CD14-positive monocyte (primary cell): ENCODE measurements around the gene PLEKHG2. TPM values are rescaled to one million over a fixed set of nuclear protein-coding genes. Genes with fewer than 3 reads are reported as not detected.

ENCODE experiments used
- DNase-seq, 3 donors: peaks; one replicate each; pipeline ENCODE4 v3.0.0-alpha.2; 2011 to 2022
- H2AFZ ChIP-seq: 2 replicates; pipeline ENCODE4 v1.6.0; 2012; ENCODE audit warnings: mild to moderate bottlenecking, low read depth, low read length, inconsistent platforms; ENCODE audit not compliant: insufficient read depth, poor library complexity, severe bottlenecking
- H3K27ac ChIP-seq, 2 donors: 1 replicate in 1 of 2; 2 replicates in 1 of 2; pipeline ENCODE4 v1.5.1; 2012 to 2013; ENCODE audit warnings: low read length in 2 of 2, control low read depth in 1 of 2, inconsistent platforms in 1 of 2, low read depth in 1 of 2, mild to moderate bottlenecking in 1 of 2
- H3K27me3 ChIP-seq, 2 donors: one replicate each; pipeline versions ENCODE4 v1.6.0 to v1.6.1; 2011 to 2013; ENCODE audit warnings: low read length in 2 of 2; ENCODE audit not compliant: control insufficient read depth in 2 of 2, insufficient read depth in 2 of 2
- H3K36me3 ChIP-seq, 2 donors: replicated peaks in 1 of 2; 1 replicate in 1 of 2; 2 replicates in 1 of 2; pipeline versions ENCODE4 v1.5.1 to v1.6.1; 2012 to 2013; ENCODE audit warnings: low read length in 2 of 2, control low read depth in 1 of 2, inconsistent platforms in 1 of 2, mild to moderate bottlenecking in 1 of 2; ENCODE audit not compliant: insufficient read depth in 2 of 2, control insufficient read depth in 1 of 2
- H3K4me1 ChIP-seq, 2 donors: 1 replicate in 1 of 2; 2 replicates in 1 of 2; pipeline versions ENCODE4 v1.5.1 to v1.6.1; 2012 to 2013; ENCODE audit warnings: low read length in 2 of 2, control low read depth in 1 of 2, inconsistent platforms in 1 of 2, mild to moderate bottlenecking in 1 of 2, moderate library complexity in 1 of 2; ENCODE audit not compliant: insufficient read depth in 2 of 2, control insufficient read depth in 1 of 2
- H3K4me2 ChIP-seq: replicated peaks from 2 replicates; pipeline ENCODE3; 2012; ENCODE audit warnings: low read length, moderate library complexity, mild to moderate bottlenecking; ENCODE audit not compliant: poor library complexity, severe bottlenecking; ENCODE audit errors: extremely low read depth
- H3K4me3 ChIP-seq, 3 experiments: fragments of 200-600 bp in 1 of 3; sonication (generic) in 1 of 3; replicated peaks in 1 of 3; 1 replicate in 2 of 3; 2 replicates in 1 of 3; pipeline ENCODE4 v1.5.1; 2011 to 2013; ENCODE audit warnings: low read length in 3 of 3, mild to moderate bottlenecking in 3 of 3, control low read depth in 2 of 3, low read depth in 2 of 3, inconsistent platforms in 1 of 3, moderate library complexity in 1 of 3
- H3K79me2 ChIP-seq: 2 replicates; pipeline ENCODE4 v1.6.0; 2012; ENCODE audit warnings: mild to moderate bottlenecking, control low read depth, inconsistent platforms, low read length, moderate library complexity; ENCODE audit not compliant: insufficient read depth
- H3K9ac ChIP-seq: 2 replicates; pipeline ENCODE4 v1.6.0; 2017; ENCODE audit warnings: low read length, mild to moderate bottlenecking; ENCODE audit not compliant: insufficient read depth, poor library complexity, severe bottlenecking
- H3K9me3 ChIP-seq, 2 donors: replicated peaks in 1 of 2; 1 replicate in 1 of 2; 2 replicates in 1 of 2; pipeline versions ENCODE4 v1.5.1 to v1.6.1; 2012 to 2013; ENCODE audit warnings: low read length in 2 of 2, control low read depth in 1 of 2; ENCODE audit not compliant: control insufficient read depth in 1 of 2, insufficient read depth in 1 of 2
- H4K20me1 ChIP-seq: 2 replicates; pipeline ENCODE4 v1.6.0; 2012; ENCODE audit warnings: mild to moderate bottlenecking, low read length, control low read depth, moderate library complexity; ENCODE audit not compliant: insufficient read depth
- H3K27ac Mint-ChIP-seq, 7 donors: one replicate each; pipeline ENCODE4 v1.8.0; 2020; ENCODE audit warnings: mild to moderate bottlenecking in 7 of 7, mixed read lengths in 7 of 7, moderate library complexity in 6 of 7, inconsistent platforms in 2 of 7
- H3K27me3 Mint-ChIP-seq, 3 donors: one replicate each; pipeline ENCODE4 v1.8.0; 2021 to 2022; ENCODE audit warnings: low read depth in 3 of 3, mild to moderate bottlenecking in 3 of 3, mixed read lengths in 3 of 3, moderate library complexity in 3 of 3, inconsistent platforms in 1 of 3
- H3K36me3 Mint-ChIP-seq, 2 donors: one replicate each; pipeline ENCODE4 v1.8.0; 2020; ENCODE audit warnings: mixed read lengths in 2 of 2, inconsistent platforms in 1 of 2, mild to moderate bottlenecking in 1 of 2
- H3K4me1 Mint-ChIP-seq: one replicate; pipeline ENCODE4 v1.8.0; 2020; ENCODE audit warnings: mild to moderate bottlenecking, mixed read lengths
- H3K4me3 Mint-ChIP-seq, 2 donors: one replicate each; pipeline ENCODE4 v1.8.0; 2020; ENCODE audit warnings: mild to moderate bottlenecking in 2 of 2, mixed read lengths in 2 of 2, moderate library complexity in 1 of 2
- H3K9me3 Mint-ChIP-seq, 7 donors: one replicate each; pipeline ENCODE4 v1.8.0; 2020 to 2022; ENCODE audit warnings: mixed read lengths in 7 of 7, mild to moderate bottlenecking in 6 of 7, moderate library complexity in 6 of 7, inconsistent platforms in 2 of 7
- WGBS: methylation state at CpG from one replicate; pipeline ENCODE4 v1.1.5; 2013; ENCODE audit warnings: missing lambda C conversion rate; ENCODE audit not compliant: insufficient coverage; 5-methylcytosine and 5-hydroxymethylcytosine counted together
- intact Hi-C, 2 donors: fragments of 100-400 bp; cut with micrococcal nuclease; formaldehyde crosslinking; loops; one replicate each; pipeline versions ENCODE4 v1.15.0 to v1.15.1; 2023
- polyA plus RNA-seq, 3 donors: library from polyadenylated mRNA; depleted of rRNA in 1 of 3; unstranded in 2 of 3; stranded (reverse) in 1 of 3; fragments of 300-500 nt in 2 of 3; fragments of >200 nt in 1 of 3; fragmentation: Illumina TruSeq in 2 of 3; gene quantifications; 1 replicate in 2 of 3; 2 replicates in 1 of 3; pipeline ENCODE4 v1.2.3, GENCODE V29; 2012 to 2021
- TF ChIP-seq, protein P1 (sequence below): fragments of 200-600 bp; IDR thresholded peaks from one replicate; pipeline ENCODE4 v1.8.0; 2022; ENCODE audit warnings: antibody characterized with exemption, mild to moderate bottlenecking

The PLEKHG2 gene
- polyA plus RNA-seq, 3 donors = 0.73 to 202 (median 1.2) TPM

DNA sequence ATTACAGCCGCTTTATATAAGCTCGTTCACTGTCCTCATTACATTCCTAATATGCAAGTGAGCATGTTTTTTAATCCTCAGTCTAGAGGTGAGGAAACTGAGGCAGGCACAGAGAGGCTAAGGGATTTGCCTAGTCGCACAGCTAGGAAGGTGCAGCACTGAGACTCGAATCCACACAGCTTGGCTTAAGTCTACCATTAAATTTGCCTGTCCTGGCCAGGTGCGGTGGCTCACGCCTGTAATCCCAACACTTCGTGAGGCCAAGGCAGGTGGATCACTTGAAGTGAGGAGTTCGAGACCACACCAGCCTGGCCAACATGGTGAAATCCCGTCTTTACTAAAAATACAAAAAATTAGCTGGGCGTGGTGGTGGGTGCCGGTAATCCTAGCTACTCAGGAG, 15.2 kb downstream of the PLEKHG2 start:
- Histone ChIP-seq H4K20me1 (peaks cover 13% of the 10 kb centered on the region), H3K79me2 (peaks cover 2% of the 10 kb centered on the region), H3K27ac (no peak overlapping the region), H3K4me2 (no peak overlapping the region), H3K9me3 (no peaks in the 10 kb centered on the region), H3K4me3 (no peak overlapping the region), H3K9ac (no peak overlapping the region), H3K27me3 (peaks cover 0 to 7% of the 10 kb centered on the region in 2 donors), H3K4me1 (peaks cover 15 to 20% of the 10 kb centered on the region in 2 donors), H3K36me3 (peaks cover 23 to 29% of the 10 kb centered on the region in 2 donors), H2AFZ (no peak overlapping the region)
- intact Hi-C loops = no loop called here
- Mint-ChIP-seq H3K4me1 (peaks cover 15% of the 10 kb centered on the region), H3K4me3 (no peak overlapping the region), H3K9me3 (peaks cover 0 to 2% (median 0%) of the 10 kb centered on the region in 7 donors), H3K27ac (peak overlapping the region in 3 of 7 donors; percentile 61 to 64 (median 63)), H3K36me3 (peaks cover 19 to 24% of the 10 kb centered on the region in 2 donors), H3K27me3 (peaks cover 2 to 6% (median 4%) of the 10 kb centered on the region in 3 donors)
- TF ChIP-seq, protein P1, sequence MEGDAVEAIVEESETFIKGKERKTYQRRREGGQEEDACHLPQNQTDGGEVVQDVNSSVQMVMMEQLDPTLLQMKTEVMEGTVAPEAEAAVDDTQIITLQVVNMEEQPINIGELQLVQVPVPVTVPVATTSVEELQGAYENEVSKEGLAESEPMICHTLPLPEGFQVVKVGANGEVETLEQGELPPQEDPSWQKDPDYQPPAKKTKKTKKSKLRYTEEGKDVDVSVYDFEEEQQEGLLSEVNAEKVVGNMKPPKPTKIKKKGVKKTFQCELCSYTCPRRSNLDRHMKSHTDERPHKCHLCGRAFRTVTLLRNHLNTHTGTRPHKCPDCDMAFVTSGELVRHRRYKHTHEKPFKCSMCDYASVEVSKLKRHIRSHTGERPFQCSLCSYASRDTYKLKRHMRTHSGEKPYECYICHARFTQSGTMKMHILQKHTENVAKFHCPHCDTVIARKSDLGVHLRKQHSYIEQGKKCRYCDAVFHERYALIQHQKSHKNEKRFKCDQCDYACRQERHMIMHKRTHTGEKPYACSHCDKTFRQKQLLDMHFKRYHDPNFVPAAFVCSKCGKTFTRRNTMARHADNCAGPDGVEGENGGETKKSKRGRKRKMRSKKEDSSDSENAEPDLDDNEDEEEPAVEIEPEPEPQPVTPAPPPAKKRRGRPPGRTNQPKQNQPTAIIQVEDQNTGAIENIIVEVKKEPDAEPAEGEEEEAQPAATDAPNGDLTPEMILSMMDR = no peak
- WGBS = 94% methylated on average over 5 of the region's 11 CpGs
- DNase-seq = no peak

DNA sequence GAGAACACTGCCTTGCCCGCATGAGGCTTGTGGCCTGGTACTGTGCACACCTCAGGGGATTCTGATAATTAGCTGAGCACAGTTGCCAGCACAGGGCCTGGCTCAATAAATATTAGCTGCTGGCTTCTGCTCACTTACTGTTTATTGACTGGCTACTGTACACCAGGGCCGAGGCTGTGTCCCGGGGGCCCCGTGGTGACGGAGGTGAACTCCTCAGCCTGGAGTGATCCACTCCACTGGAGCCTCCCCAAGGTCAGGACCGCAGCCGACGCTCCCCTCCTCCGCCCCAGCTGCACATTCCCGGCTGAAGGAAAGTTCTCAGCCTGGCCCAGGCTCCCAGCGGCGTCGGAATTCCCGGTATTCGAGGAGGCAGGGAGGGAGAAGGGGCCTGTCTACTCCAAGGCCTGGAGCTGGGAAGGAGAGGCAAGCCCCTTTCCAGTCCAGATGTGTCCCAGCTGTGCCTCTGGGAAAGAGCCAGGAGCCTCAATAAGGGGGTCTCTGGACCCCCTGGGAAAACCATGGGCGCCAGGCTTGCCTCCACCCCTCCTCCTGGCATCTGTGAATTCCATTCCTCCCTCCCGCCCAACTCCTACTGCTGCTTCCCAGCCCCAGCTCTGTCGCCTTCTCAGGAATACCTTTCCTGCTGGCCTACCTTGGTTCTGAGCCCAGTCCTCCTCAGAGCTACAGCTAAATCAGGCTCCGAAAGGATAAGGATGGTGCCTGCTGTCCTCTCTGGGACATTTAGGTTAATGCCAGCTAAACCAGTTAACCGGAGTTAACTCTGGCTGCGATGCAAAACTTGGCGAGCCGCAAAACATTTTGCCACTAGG, 16.0 kb downstream of the PLEKHG2 start:
- peaks cover 10% of the 10 kb centered on the region for H4K20me1 ChIP-seq
- intact Hi-C loops = no loop called here
- H3K79me2 ChIP-seq = peaks cover 8% of the 10 kb centered on the region
- peaks cover 24 to 29% of the 10 kb centered on the region in 2 donors for H3K36me3 ChIP-seq
- no peaks in the 10 kb centered on the region for H3K9me3 ChIP-seq
- Mint-ChIP-seq H3K27ac (peak overlapping the region in 4 of 7 donors; percentile 40 to 98 (median 60)), H3K27me3 (peaks cover 2 to 6% (median 4%) of the 10 kb centered on the region in 3 donors), H3K9me3 (peaks cover 0 to 2% (median 0%) of the 10 kb centered on the region in 7 donors), H3K4me3 (no peak overlapping the region), H3K4me1 (peaks cover 17% of the 10 kb centered on the region), H3K36me3 (peaks cover 22 to 27% of the 10 kb centered on the region in 2 donors)
- no peak overlapping the region for H3K9ac ChIP-seq
- H2AFZ ChIP-seq = no peak overlapping the region
- TF ChIP-seq, protein P1 = no peak
- DNase-seq = peak in 1 of 3 donors; percentile 60
- no peak overlapping the region for H3K4me3 ChIP-seq
- 60% methylated on average over 16 of the region's 23 CpGs for WGBS
- H3K27ac ChIP-seq = no peak overlapping the region
- no peak overlapping the region for H3K4me2 ChIP-seq
- H3K4me1 ChIP-seq = peaks cover 15 to 20% of the 10 kb centered on the region in 2 donors
- H3K27me3 ChIP-seq = peaks cover 0 to 7% of the 10 kb centered on the region in 2 donors
